DND-41 (cell line): ENCODE results near the gene CDH1.

Experiments
- ATAC-seq: fragments of 200-7000 bp; cut with Tn5 transposase; 3 replicates; pipeline ENCODE4 v1.9.1; 2021; ENCODE audit warnings: low read depth; ENCODE audit not compliant: insufficient read depth
- DNase-seq: peaks from one replicate; pipeline ENCODE4 v3.0.0-alpha.2; 2020
- H2AFZ ChIP-seq: 2 replicates; pipeline ENCODE4 v1.6.0; 2012; ENCODE audit warnings: low read depth, low read length
- H3K27ac ChIP-seq: 2 replicates; pipeline ENCODE4 v1.5.1; 2012; ENCODE audit warnings: low read length, inconsistent platforms
- H3K27me3 ChIP-seq: fragments of 200-600 bp; sonication (generic); 2 replicates; pipeline ENCODE4 v1.6.0; 2012; ENCODE audit warnings: low read length, mild to moderate bottlenecking, inconsistent platforms; ENCODE audit not compliant: insufficient read depth, poor library complexity
- H3K36me3 ChIP-seq: 2 replicates; pipeline ENCODE4 v1.5.1; 2012; ENCODE audit warnings: low read length, inconsistent platforms; ENCODE audit not compliant: insufficient read depth
- H3K4me1 ChIP-seq: 2 replicates; pipeline ENCODE4 v1.5.1; 2012; ENCODE audit warnings: mild to moderate bottlenecking, low read length; ENCODE audit not compliant: insufficient read depth
- H3K4me2 ChIP-seq: 2 replicates; pipeline ENCODE4 v1.6.0; 2012; ENCODE audit warnings: mild to moderate bottlenecking, moderate library complexity, low read length, inconsistent platforms; ENCODE audit not compliant: insufficient read depth
- H3K4me3 ChIP-seq, 2 experiments: fragments of 200-600 bp in 1 of 2; shearing (Covaris generic) in 1 of 2; 2 replicates each; pipeline ENCODE4 v1.5.1; 2012 to 2016; ENCODE audit warnings: inconsistent platforms in 2 of 2, low read length in 2 of 2, mild to moderate bottlenecking in 2 of 2, low read depth in 1 of 2, moderate library complexity in 1 of 2
- H3K79me2 ChIP-seq: 2 replicates; pipeline ENCODE4 v1.6.0; 2012; ENCODE audit warnings: low read length, inconsistent platforms; ENCODE audit not compliant: insufficient read depth
- H3K9ac ChIP-seq: 2 replicates; pipeline ENCODE4 v1.6.0; 2012; ENCODE audit warnings: low read depth, mild to moderate bottlenecking, inconsistent platforms, low read length, moderate library complexity
- H3K9me3 ChIP-seq: 2 replicates; pipeline ENCODE4 v1.5.1; 2012; ENCODE audit warnings: low read length, moderate library complexity, mild to moderate bottlenecking, inconsistent platforms; ENCODE audit not compliant: insufficient read depth, severe bottlenecking
- H4K20me1 ChIP-seq: 2 replicates; pipeline ENCODE4 v1.6.0; 2012; ENCODE audit warnings: low read length; ENCODE audit not compliant: insufficient read depth
- CTCF ChIP-seq: IDR thresholded peaks from 2 replicates; pipeline ENCODE4 v1.5.1; 2012; ENCODE audit warnings: borderline replicate concordance, low read length, moderate library complexity, mild to moderate bottlenecking; ENCODE audit not compliant: poor library complexity, severe bottlenecking; ENCODE audit errors: extremely low read depth
- EZH2 ChIP-seq: IDR thresholded peaks from 3 replicates; pipeline ENCODE4 v1.6.1; 2012; ENCODE audit warnings: borderline replicate concordance, low read depth, mild to moderate bottlenecking, moderate library complexity, low read length, inconsistent platforms; ENCODE audit not compliant: severe bottlenecking

The CDH1 gene

GRCh38 chr16:68860978-68861892 lies 124.1 kb downstream of the CDH1 start:
- TF ChIP-seq EZH2 (no peak), CTCF (no peak)
- Histone ChIP-seq H3K79me2 (peaks cover 11% of the 10 kb centered on the region; the same call in 1 of the 2 replicates), H3K4me1 (no peaks in the 10 kb centered on the region), H3K9me3 (no peaks in the 10 kb centered on the region), H3K9ac (no peak overlapping the region), H4K20me1 (no peaks in the 10 kb centered on the region), H3K36me3 (peaks cover 26% of the 10 kb centered on the region), H3K4me2 (no peak overlapping the region), H3K27me3 (no peaks in the 10 kb centered on the region), H3K4me3 (no peak overlapping the region), H3K27ac (no peak overlapping the region), H2AFZ (no peak overlapping the region)
- ATAC-seq (no peak), DNase-seq (no peak)

- Histone ChIP-seq H3K36me3 (peaks cover 10% of the 10 kb centered on the region; the same call in 1 of the 2 replicates), H3K4me2 (no peak overlapping the region), H3K4me1 (no peaks in the 10 kb centered on the region), H2AFZ (no peak overlapping the region), H3K27ac (no peak overlapping the region), H3K9ac (no peak overlapping the region), H4K20me1 (no peaks in the 10 kb centered on the region), H3K79me2 (no peaks in the 10 kb centered on the region), H3K9me3 (no peaks in the 10 kb centered on the region), H3K27me3 (no peaks in the 10 kb centered on the region), H3K4me3 (no peak overlapping the region)
- DNase-seq (no peak), ATAC-seq (no peak)
- TF ChIP-seq EZH2 (no peak), CTCF (no peak)
These were observed 129.8 kb downstream of the CDH1 start for GRCh38 chr16:68866933-68867332.

- Histone ChIP-seq H2AFZ (no peak overlapping the region), H3K4me2 (no peak overlapping the region), H3K4me1 (no peaks in the 10 kb centered on the region), H3K4me3 (no peak overlapping the region), H3K27me3 (no peaks in the 10 kb centered on the region), H3K36me3 (peaks cover 17% of the 10 kb centered on the region), H3K27ac (no peak overlapping the region), H3K9ac (no peak overlapping the region), H3K79me2 (no peaks in the 10 kb centered on the region), H4K20me1 (no peaks in the 10 kb centered on the region), H3K9me3 (no peaks in the 10 kb centered on the region)
- TF ChIP-seq EZH2, result no peak
- TF ChIP-seq CTCF, result no peak
- ATAC-seq (no peak), DNase-seq (no peak)
These were observed 132.5 kb downstream of the CDH1 start for GRCh38 chr16:68869492-68870088.
